ENCODE data around the gene FRMD3. TPM values are rescaled to one million over a fixed set of nuclear protein-coding genes. Genes with fewer than 3 reads are reported as not detected.
A peak's percentile ranks its signal among the peaks of the same experiment; 100 is the strongest.

Gene FRMD3
- total RNA-seq, 1 experiment from 2014 or later: 0.55 TPM

- Histone ChIP-seq H4K91ac (ENCODE audit: insufficient read length, low read depth, low read length) (no peak overlapping the region), H3K4me2 (ENCODE audit: insufficient read depth, insufficient read length, low read length) (no peak overlapping the region), H4K20me1 (ENCODE audit: control insufficient read depth, insufficient read depth, insufficient read length) (no peaks in the 10 kb centered on the region), H4K5ac (ENCODE audit: insufficient read length, low read depth, low read length) (no peak overlapping the region), H3K9me3 (ENCODE audit: control insufficient read depth, low read depth, low read length) (no peaks in the 10 kb centered on the region), H3K23ac (ENCODE audit: insufficient read length, low read depth, low read length) (no peak overlapping the region), H2BK15ac (ENCODE audit: low read depth, low read length) (no peak overlapping the region), H3T11ph (ENCODE audit: low read length) (no peak overlapping the region), H3K14ac (ENCODE audit: insufficient read depth, low read length) (no peak overlapping the region), H3K79me1 (ENCODE audit: insufficient read depth, low read depth, low read length, poor library complexity, severe bottlenecking) (no peaks in the 10 kb centered on the region), H3K56ac (ENCODE audit: insufficient read length, low read depth, low read length) (no peak overlapping the region), H2BK12ac (ENCODE audit: insufficient read length, low read depth, low read length) (no peak overlapping the region), H3K4ac (ENCODE audit: low read depth, low read length) (no peak overlapping the region), H3K23me2 (ENCODE audit: insufficient read length, low read depth, low read length, poor library complexity, severe bottlenecking) (no peaks in the 10 kb centered on the region), H3K18ac (ENCODE audit: insufficient read length, low read depth, low read length) (no peak overlapping the region), H2BK5ac (ENCODE audit: insufficient read length, low read length) (no peak overlapping the region), H2BK120ac (ENCODE audit: low read depth, low read length, poor library complexity, severe bottlenecking) (no peak overlapping the region), H4K8ac (replicated peaks; ENCODE audit: insufficient read length, low read depth, low read length) (no peak overlapping the region), H3K4me1 (ENCODE audit: insufficient read depth, low read length) (no peaks in the 10 kb centered on the region), H3K79me2 (ENCODE audit: insufficient read depth, low read length) (no peaks in the 10 kb centered on the region), H2BK20ac (ENCODE audit: low read depth, low read length, poor library complexity, severe bottlenecking) (no peak overlapping the region), H3K27me3 (ENCODE audit: insufficient read depth, low read length) (no peaks in the 10 kb centered on the region), H2AFZ (ENCODE audit: low read length) (no peak overlapping the region), H3K27ac (ENCODE audit: insufficient read length, low read depth, low read length) (no peak overlapping the region), H2AK5ac (ENCODE audit: insufficient read length, low read length) (no peak overlapping the region), H3K9ac (ENCODE audit: extremely low read depth, insufficient read length, low read length) (no peak overlapping the region)
- Mint-ChIP-seq H3K4me1 (no peaks in the 10 kb centered on the region), H3K4me3 (no peak overlapping the region), H3K27ac (no peak overlapping the region), H3K27me3 (ENCODE audit: low read depth) (peaks cover 2% of the 10 kb centered on the region; the same call in 1 of the 2 replicates), H3K36me3 (ENCODE audit: insufficient read depth in 1 of 3, low read depth in 3 of 3) (no peaks in the 10 kb centered on the region; a peak in 1 of 7 replicates), H3K9me3 (no peaks in the 10 kb centered on the region; a peak in 1 of 5 replicates)
- peak; percentile 60 for DNase-seq
- peak; percentile 93 for TF ChIP-seq CTCF (conservative IDR thresholded peaks at IDR 0.05)
- no CpG with 5 or more reads among the region's 4 CpGs for WGBS (ENCODE audit: extremely low coverage, insufficient read length, low lambda C conversion rate)
Measured at GRCh38 chr9:83334320-83334719, 203.9 kb downstream of the FRMD3 start.

All from H9 (cell line).